Mesodermal cell (in vitro differentiated cells): ENCODE results near the gene FASN.

Source experiments
- H3K27ac ChIP-seq: 2 replicates; pipeline ENCODE4 v1.7.0; 2013; ENCODE audit warnings: mild to moderate bottlenecking, low read depth, low read length, moderate library complexity; ENCODE audit not compliant: severe bottlenecking
- H3K36me3 ChIP-seq: 2 replicates; pipeline ENCODE4 v1.7.1; 2013; ENCODE audit warnings: mild to moderate bottlenecking, low read length, moderate library complexity; ENCODE audit not compliant: control insufficient read depth, insufficient read depth
- H3K4me1 ChIP-seq: one replicate; pipeline ENCODE4 v1.7.1; 2013; ENCODE audit warnings: mild to moderate bottlenecking, low read length; ENCODE audit not compliant: insufficient read depth, control insufficient read depth, poor library complexity, severe bottlenecking
- H3K4me3 ChIP-seq: 2 replicates; pipeline ENCODE4 v1.7.0; 2013; ENCODE audit warnings: low read length, control low read depth, mild to moderate bottlenecking; ENCODE audit not compliant: insufficient read depth, poor library complexity, severe bottlenecking; ENCODE audit errors: extremely low read depth
- H3K9me3 ChIP-seq: 2 replicates; pipeline ENCODE4 v1.7.1; 2013; ENCODE audit warnings: mild to moderate bottlenecking, low read length, moderate library complexity; ENCODE audit not compliant: control insufficient read depth
- WGBS, 2 experiments: methylation state at CpG; one replicate each; pipeline ENCODE4 v1.1.5; 2013; ENCODE audit warnings: missing lambda C conversion rate in 2 of 2; ENCODE audit not compliant: insufficient coverage in 2 of 2; 5-methylcytosine and 5-hydroxymethylcytosine counted together

FASN gene

GRCh38 chr17:82101301-82101715, 3.3 kb upstream of the FASN start:
- H3K27ac ChIP-seq = no peak overlapping the region
- H3K9me3 ChIP-seq = no peaks in the 10 kb centered on the region
- peaks cover 9% of the 10 kb centered on the region for H3K36me3 ChIP-seq
- no peak overlapping the region for H3K4me3 ChIP-seq
- 89 to 93% methylated on average over 5 to 6 of the region's 10 CpGs for WGBS, 2 experiments
- peaks cover 33% of the 10 kb centered on the region for H3K4me1 ChIP-seq

GRCh38 chr17:82100502-82101298, 2.7 kb upstream of the FASN start:
- Histone ChIP-seq H3K4me3 (no peak overlapping the region), H3K27ac (no peak overlapping the region), H3K9me3 (no peaks in the 10 kb centered on the region), H3K36me3 (peaks cover 15% of the 10 kb centered on the region), H3K4me1 (peaks cover 29% of the 10 kb centered on the region)
- 90 to 96% methylated on average over 21 to 31 of the region's 35 CpGs for WGBS, 2 experiments

- Histone ChIP-seq H3K4me3 (peak overlapping the region; percentile 44), H3K36me3 (peaks cover 26% of the 10 kb centered on the region), H3K4me1 (peaks cover 36% of the 10 kb centered on the region), H3K9me3 (no peaks in the 10 kb centered on the region), H3K27ac (peak overlapping the region; percentile 95)
- 11 to 17% methylated on average over 62 to 67 of the region's 80 CpGs for WGBS, 2 experiments
Measured at GRCh38 chr17:82098939-82099763, 1.1 kb upstream of the FASN start.

- peaks cover 23% of the 10 kb centered on the region for H3K4me1 ChIP-seq
- 0 to 1% methylated on average over 21 to 34 of the region's 36 CpGs for WGBS, 2 experiments
- peak overlapping the region; percentile 77 for H3K27ac ChIP-seq
- no peaks in the 10 kb centered on the region for H3K9me3 ChIP-seq
- peak overlapping the region; percentile 83 for H3K4me3 ChIP-seq
- peaks cover 37% of the 10 kb centered on the region for H3K36me3 ChIP-seq
Measured at GRCh38 chr17:82097919-82098168, 192 bp downstream of the FASN start.

GRCh38 chr17:82097184-82097918, 685 bp downstream of the FASN start:
- peaks cover 42% of the 10 kb centered on the region for H3K36me3 ChIP-seq
- peak overlapping the region; percentile 83 for H3K4me3 ChIP-seq
- H3K4me1 ChIP-seq = peaks cover 23% of the 10 kb centered on the region
- H3K27ac ChIP-seq = peak overlapping the region; percentile 77
- 0 to 1% methylated on average over 55 to 59 of the region's 77 CpGs for WGBS, 2 experiments
- no peaks in the 10 kb centered on the region for H3K9me3 ChIP-seq

GRCh38 chr17:82096709-82097183, 1.3 kb downstream of the FASN start:
- Histone ChIP-seq H3K4me3 (peak overlapping the region; percentile 83), H3K9me3 (no peaks in the 10 kb centered on the region), H3K4me1 (peaks cover 23% of the 10 kb centered on the region), H3K36me3 (peaks cover 48% of the 10 kb centered on the region), H3K27ac (peak overlapping the region; percentile 36)
- WGBS, 2 experiments = 33 to 44% methylated on average over 7 to 8 of the region's 8 CpGs

GRCh38 chr17:82095777-82096708, 2.0 kb downstream of the FASN start:
- Histone ChIP-seq H3K27ac (no peak overlapping the region), H3K4me1 (peaks cover 23% of the 10 kb centered on the region), H3K36me3 (peaks cover 55% of the 10 kb centered on the region), H3K9me3 (no peaks in the 10 kb centered on the region), H3K4me3 (peak overlapping the region; percentile 83)
- 82 to 86% methylated on average over 33 to 35 of the region's 35 CpGs for whole genome bisulfite sequencing, 2 experiments

GRCh38 chr17:82094931-82095776, 2.9 kb downstream of the FASN start:
- no peak overlapping the region for H3K27ac ChIP-seq
- H3K4me3 ChIP-seq = peak overlapping the region; percentile 83
- peaks cover 64% of the 10 kb centered on the region for H3K36me3 ChIP-seq
- no peaks in the 10 kb centered on the region for H3K9me3 ChIP-seq
- WGBS, 2 experiments = 90 to 94% methylated on average over 32 to 35 of the region's 37 CpGs
- peaks cover 21% of the 10 kb centered on the region for H3K4me1 ChIP-seq

- H3K9me3 ChIP-seq = no peaks in the 10 kb centered on the region
- no peak overlapping the region for H3K27ac ChIP-seq
- H3K4me1 ChIP-seq = peaks cover 10% of the 10 kb centered on the region
- peaks cover 84% of the 10 kb centered on the region for H3K36me3 ChIP-seq
- H3K4me3 ChIP-seq = no peak overlapping the region
- WGBS, 2 experiments = 97 to 99% methylated on average over 37 to 38 of the region's 40 CpGs
Measured at GRCh38 chr17:82092995-82093751, 4.9 kb downstream of the FASN start.
